GM10266 (cell line): ENCODE measurements around the gene NME3.
"Not testable (repeated sequence)": the region's sequence is repeated elsewhere in the genome, so short reads cannot be mapped to it uniquely, and the experiment has no call there.

Source experiments
- DNase-seq: peaks from one replicate; pipeline ENCODE4 v3.0.0; 2012; ENCODE audit errors: extremely low spot score
- TF ChIP-seq, protein P1 (sequence below): IDR thresholded peaks from 2 replicates; pipeline ENCODE4 v1.5.1; 2012; ENCODE audit warnings: mild to moderate bottlenecking, low read depth; ENCODE audit not compliant: control insufficient read depth, insufficient read depth; ENCODE audit errors: missing control alignments

NME3 gene

DNA sequence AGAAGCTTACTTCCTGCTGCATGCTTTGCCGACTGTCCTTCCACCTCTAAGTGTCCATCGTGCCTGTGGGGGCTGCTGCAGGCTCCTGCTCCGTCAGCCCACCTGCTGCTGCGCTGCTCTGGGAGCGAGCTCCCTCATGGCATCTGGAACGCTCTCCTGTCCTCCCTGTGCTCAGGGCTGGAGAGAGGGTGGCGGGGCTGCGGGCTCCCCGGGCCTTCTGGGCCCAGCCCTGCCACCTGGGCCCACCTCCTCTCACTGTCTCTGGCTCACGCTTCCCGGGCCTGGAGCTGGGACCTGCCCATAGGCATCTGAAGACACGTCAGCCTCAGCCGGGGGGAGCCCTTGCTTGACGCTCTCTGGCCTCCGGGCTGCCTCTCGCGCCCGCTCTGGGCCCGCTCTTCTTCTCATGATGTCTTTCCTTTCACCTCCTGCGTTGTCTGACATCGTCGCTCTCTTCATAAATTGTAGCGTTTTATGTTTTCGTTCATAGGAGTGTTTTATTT, 27.0 kb downstream of the NME3 start:
- TF ChIP-seq, protein P1, sequence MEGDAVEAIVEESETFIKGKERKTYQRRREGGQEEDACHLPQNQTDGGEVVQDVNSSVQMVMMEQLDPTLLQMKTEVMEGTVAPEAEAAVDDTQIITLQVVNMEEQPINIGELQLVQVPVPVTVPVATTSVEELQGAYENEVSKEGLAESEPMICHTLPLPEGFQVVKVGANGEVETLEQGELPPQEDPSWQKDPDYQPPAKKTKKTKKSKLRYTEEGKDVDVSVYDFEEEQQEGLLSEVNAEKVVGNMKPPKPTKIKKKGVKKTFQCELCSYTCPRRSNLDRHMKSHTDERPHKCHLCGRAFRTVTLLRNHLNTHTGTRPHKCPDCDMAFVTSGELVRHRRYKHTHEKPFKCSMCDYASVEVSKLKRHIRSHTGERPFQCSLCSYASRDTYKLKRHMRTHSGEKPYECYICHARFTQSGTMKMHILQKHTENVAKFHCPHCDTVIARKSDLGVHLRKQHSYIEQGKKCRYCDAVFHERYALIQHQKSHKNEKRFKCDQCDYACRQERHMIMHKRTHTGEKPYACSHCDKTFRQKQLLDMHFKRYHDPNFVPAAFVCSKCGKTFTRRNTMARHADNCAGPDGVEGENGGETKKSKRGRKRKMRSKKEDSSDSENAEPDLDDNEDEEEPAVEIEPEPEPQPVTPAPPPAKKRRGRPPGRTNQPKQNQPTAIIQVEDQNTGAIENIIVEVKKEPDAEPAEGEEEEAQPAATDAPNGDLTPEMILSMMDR, result no peak
- no peak for DNase-seq

DNA sequence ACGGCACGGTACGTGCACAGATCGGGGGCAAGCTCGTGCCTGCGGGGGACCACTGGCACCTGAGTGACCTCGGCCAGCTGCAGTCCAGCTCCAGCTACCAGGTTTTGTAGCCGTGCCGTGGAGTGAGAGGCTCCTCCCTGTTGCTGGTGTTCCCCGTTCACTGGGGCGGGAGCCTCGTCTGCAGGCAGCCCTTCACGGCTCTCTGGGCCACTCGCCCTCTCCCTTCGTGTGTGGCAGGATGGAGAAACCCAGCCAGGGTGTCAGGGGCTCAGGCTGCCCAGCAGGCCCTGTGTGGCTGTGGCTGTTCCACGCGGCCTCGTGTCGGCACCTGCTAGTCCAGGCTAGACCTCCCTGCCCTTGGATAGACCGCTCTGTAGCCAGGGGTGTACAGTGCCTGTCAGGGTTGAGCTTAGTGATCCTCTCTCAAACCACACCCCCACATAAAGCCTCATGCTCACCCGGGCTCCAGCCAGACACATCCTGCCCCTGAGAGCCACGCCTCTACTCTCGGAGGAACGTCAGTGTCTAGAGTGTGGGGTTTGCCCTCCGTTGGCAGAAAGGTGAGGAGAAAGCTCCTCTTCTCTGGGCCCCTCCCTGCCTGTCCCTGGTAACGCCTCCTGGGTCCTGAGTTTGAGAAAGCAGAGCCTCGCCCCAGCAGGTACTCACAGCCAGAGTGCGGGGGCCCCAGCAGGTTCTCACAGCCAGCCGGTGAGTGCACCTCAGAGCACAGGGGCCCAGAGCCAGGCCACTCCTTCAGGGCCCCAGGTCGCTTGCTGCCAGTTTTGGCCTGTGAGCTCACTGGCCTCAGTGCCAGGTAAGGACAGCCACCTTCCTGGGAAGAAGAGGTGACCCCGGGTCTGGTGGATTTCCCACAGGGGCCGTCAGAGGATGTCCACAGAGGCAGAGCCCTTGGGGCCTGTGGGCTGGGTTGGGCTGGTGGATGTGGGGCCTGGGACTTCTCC, 27.7 kb downstream of the NME3 start:
- TF ChIP-seq, protein P1, result no peak
- DNase-seq, result no peak

DNA sequence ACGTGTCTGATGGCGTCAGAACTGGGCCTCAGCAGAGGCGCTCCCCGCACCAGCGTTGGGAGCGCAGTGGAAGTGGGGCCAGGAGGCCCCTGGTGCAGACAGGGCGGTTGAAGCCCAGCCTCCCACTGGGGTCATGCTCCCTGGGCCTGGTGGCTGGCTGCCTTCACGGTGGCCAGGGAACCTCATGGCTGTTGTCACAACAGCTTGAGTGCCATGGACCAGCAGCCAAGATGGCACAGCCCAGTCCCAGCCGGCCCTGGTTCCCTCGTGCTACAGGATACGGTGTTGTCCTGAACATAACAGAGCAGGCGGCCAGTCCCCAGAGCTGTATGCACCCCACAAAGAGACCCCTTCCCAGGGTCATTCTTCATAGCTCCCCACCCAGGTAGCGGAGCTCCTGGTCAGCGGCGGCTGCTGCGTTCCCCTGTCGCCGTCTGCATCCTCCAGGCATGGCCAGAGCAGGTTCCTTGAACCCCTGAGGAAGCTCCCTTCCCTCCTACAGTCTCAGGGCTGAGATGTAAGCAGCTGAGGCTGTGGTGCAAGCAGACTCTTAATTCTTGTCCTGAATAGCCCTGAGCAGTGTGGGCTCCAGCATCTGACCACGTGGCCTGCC, 29.7 kb downstream of the NME3 start:
- DNase-seq, result no peak

DNA sequence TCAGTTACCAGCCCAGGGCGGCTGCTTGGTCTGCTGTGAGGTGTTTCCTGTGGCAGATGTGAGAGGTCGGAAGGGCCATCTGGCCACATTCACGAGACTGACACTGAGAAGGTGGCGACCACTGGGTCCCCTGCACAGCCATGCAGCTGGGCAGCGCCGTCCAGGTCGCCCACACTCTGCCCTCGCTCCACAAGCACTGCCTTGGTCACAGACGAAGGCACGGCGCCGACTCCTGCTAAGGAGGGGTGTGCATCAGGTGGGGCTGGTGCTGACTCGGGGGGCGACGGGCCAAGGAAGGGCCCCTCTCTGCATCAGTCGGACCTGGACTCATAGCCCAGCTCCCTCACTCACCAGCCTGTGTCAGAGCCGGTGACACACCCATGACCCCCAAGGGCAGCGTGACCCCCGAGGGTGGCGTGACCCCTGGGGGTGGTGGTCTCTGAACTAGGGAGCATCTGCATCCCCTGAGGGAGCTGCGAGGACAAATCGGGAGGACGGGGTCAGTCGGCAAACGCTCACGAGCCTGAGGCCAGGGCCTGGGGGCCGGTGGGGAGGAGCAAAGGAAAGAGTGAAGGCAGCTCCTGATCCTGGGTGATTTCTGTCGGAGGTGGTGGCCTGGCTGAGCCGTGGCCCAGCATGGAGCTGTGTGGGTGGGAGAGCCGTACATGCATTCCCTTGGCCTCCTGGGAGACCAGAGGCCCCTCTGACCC, 30.4 kb downstream of the NME3 start:
- no peak for DNase-seq
- TF ChIP-seq, protein P1, result no peak

More for the DNA sequence above, 29.7 kb downstream of the NME3 start:
- TF ChIP-seq, protein P1, result no peak

DNA sequence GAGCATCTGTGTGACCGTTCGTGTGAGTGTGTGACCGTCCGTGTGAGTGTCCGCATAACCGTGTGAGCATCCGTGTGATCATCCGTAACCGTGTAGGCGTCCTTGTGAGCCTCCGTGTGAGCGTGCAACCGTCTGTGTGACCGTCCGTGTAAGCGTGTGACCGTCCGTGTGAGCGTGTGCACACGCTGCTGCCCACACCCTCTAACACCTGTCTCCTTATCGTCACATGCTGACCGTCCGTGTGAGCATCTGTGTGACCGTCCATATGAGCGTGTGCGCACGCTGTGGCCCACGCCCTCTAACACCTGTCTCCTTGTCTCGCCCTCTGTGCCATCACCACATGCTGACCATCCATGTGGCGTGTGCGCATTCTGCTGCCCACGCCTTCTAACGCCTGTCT, 31.1 kb downstream of the NME3 start:
- TF ChIP-seq, protein P1, result no peak
- no peak for DNase-seq

DNA sequence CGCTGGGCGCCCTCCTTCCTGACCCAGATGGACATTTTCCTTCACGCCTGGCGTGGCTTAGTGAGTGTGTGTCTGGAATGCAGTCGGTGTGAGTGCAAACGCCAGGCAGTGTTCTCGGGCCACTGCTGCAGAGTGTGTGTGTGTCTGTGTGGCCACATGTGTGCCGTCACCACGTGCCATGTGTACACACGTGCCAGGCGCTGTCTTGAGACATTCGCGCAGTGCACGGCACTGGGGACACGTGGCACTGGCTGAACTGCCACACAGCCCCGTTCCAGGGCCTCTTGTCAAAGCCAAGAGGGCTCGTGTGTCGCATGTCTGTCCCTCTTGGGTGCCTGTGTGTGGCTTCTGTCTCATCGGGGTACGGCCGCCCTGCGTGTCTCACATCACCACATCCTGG, 36.5 kb downstream of the NME3 start:
- TF ChIP-seq, protein P1, result no peak
- no peak for DNase-seq

DNA sequence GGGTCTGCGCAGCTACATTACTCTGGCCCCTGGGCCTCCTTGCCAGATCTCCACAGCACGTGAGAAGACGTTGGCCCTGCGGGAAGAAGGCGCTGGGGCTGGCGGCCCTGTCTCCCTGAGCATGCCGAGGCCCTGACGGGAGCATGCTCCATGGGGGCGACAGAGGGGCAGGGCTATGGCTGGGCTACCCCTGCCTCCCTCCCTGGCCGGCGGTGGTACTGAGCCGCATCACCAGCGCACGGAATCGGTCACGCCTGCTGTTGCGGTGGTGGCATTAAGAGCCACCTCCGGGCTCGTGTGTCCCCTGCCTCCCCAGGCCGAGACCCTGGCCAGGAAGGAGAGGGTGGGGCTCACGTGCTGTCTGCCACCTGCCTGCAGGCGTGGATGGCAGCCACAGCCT, 37.2 kb downstream of the NME3 start:
- TF ChIP-seq, protein P1, result no peak
- DNase-seq, result no peak

DNA sequence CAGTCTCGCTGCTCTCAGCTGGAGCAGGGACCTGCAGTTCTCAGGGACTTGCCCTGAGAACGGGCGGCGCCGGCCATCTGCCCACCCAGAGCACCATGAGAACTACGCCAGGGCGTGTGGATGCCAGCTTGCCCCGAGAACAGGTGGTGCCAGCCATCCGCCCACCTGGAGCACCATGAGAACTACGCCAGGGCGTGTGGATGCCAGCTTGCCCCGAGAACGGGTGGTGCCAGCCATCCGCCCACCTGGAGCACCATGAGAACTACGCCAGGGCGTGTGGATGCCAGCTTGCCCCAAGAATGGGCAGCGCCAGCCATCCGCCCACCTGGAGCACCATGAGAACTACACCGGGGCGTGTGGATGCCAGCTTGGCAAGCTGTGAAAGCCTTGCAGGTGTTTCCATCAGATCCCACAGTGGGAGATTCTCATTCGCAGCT, 38.8 kb downstream of the NME3 start:
- DNase-seq, result not testable (repeated sequence)
